Heart left ventricle (tissue), 16 donors: ENCODE measurements around the gene SPI1. TPM values are rescaled to one million over a fixed set of nuclear protein-coding genes. Genes with fewer than 3 reads are reported as not detected.
A peak's percentile ranks its signal among the peaks of the same experiment; 100 is the strongest.

Source experiments
- ATAC-seq, 4 donors: fragments of 200-7000 bp; cut with Tn5 transposase; one replicate each; pipeline ENCODE4 v1.9.1; 2020 to 2022; ENCODE audit warnings: moderate library complexity in 4 of 4, mild to moderate bottlenecking in 3 of 4, moderate number of reproducible peaks in 1 of 4
- DNase-seq, 5 donors: peaks; one replicate each; pipeline ENCODE4 v3.0.0-alpha.2; 2020
- H3K27ac ChIP-seq, 12 donors: fragments of 200-600 bp; sonication (generic) in 4 of 12; one replicate each; pipeline versions ENCODE4 v1.5.0 to v1.8.0; 2016 to 2022; ENCODE audit warnings: mild to moderate bottlenecking in 2 of 12
- H3K27me3 ChIP-seq, 9 donors: fragments of 200-600 bp; sonication (generic) in 2 of 9; one replicate each; pipeline versions ENCODE4 v1.5.1 to v1.8.0; 2016 to 2022; ENCODE audit warnings: mild to moderate bottlenecking in 3 of 9
- H3K36me3 ChIP-seq, 9 donors: fragments of 200-600 bp; sonication (generic) in 2 of 9; one replicate each; pipeline versions ENCODE4 v1.5.0 to v1.8.0; 2018 to 2022; ENCODE audit warnings: mild to moderate bottlenecking in 2 of 9
- H3K4me1 ChIP-seq, 12 donors: fragments of 200-600 bp; sonication (generic) in 4 of 12; one replicate each; pipeline versions ENCODE4 v1.5.0 to v1.8.0; 2016 to 2022; ENCODE audit warnings: mild to moderate bottlenecking in 3 of 12
- H3K4me3 ChIP-seq, 12 donors: fragments of 200-600 bp; sonication (generic) in 4 of 12; one replicate each; pipeline versions ENCODE4 v1.5.0 to v1.8.0; 2017 to 2022; ENCODE audit warnings: mild to moderate bottlenecking in 9 of 12, moderate library complexity in 4 of 12
- H3K9me3 ChIP-seq, 12 donors: fragments of 200-600 bp; sonication (generic) in 4 of 12; one replicate each; pipeline versions ENCODE4 v1.5.0 to v1.8.0; 2016 to 2022; ENCODE audit warnings: mild to moderate bottlenecking in 1 of 12
- CTCF ChIP-seq, 12 donors: fragments of 200-600 bp; sonication (generic) in 4 of 12; IDR thresholded peaks; one replicate each; pipeline versions ENCODE4 v1.5.0 to v1.8.0; 2018 to 2022; ENCODE audit warnings: antibody characterized with exemption in 12 of 12, mild to moderate bottlenecking in 5 of 12
- POLR2A ChIP-seq, 2 donors: fragments of 450-650 bp; IDR thresholded peaks; one replicate each; pipeline ENCODE4 v1.6.1; 2017; ENCODE audit warnings: antibody characterized with exemption in 2 of 2, mild to moderate bottlenecking in 2 of 2, moderate library complexity in 2 of 2
- WGBS, 4 donors: extraction: QIAGEN DNeasy Blood & Tissue Kit in 2 of 4; methylation state at CpG; one replicate each; pipeline versions ENCODE4 v1.1.5 to v1.1.7; 2013 to 2018; 5-methylcytosine and 5-hydroxymethylcytosine counted together
- intact Hi-C, 10 donors: fragments of 100-400 bp; cut with DNase I; formaldehyde crosslinking; loops; one replicate each; pipeline versions ENCODE4 v1.11.1 to v1.14.2; 2022
- polyA plus RNA-seq, 2 donors: library from polyadenylated mRNA; stranded (reverse); fragments of 200-250 nt; gene quantifications; one replicate each; pipeline ENCODE4 v1.2.3, GENCODE V29; 2013
- total RNA-seq, 9 donors: library from RNA; depleted of rRNA in 2 of 9; stranded (reverse); fragments of >200 nt in 2 of 9; fragmentation: NEBNext Ultra II Directional in 3 of 9; extraction: Animal tissue kit (Norgen Biotek cat#: 25700) in 3 of 9; gene quantifications; one replicate each; pipeline versions ENCODE4 v1.1.0 to v1.2.4, GENCODE V29; 2016 to 2023
- donor health status: ischemic (EF 13 %, LVEDD 7.1; RV severe dilation, severe dysfunction).
- donor health status: healthy with polysubstance abuse.
- donor health status: DM: no; HTN: yes; CAD: no.
- donor health status: DM: no; HTN: no; CAD: no.
- donor health status: ischemic (EF 25% LVEDD 6.9; RV normal size, moderate dysfunction).
- donor health status: ischemic (EF 25% LVEDD 5.7; RV mildly dilated, moderate dysfunction).
- donor health status: healthy.
- donor health status: DM: yes; HTN: yes; CAD: no.
- donor health status: ischemic (EF 35%, LVEDD 5.7; RV mildly dilated, moderate dysfunction).
- donor health status: nonischemic (EF 11% LVEDD 7.7; RV severe dilation, severe dysfunction).
- donor health status: DM: yes; HTN: yes; CAD: no.
- donor health status: PGD.
- donor health status: ischemic (EF 29% LVEDD 5.4; RV normal size, mild dysfunction).
- donor health status: nonischemic (EF 23%, LVEDD 6.1; RV moderate dilation, normal function).

The SPI1 gene
- total and polyA plus RNA-seq, 11 donors, result 2.8 to 78.9 (median 8.1) TPM

- 32 to 63% (median 61%) methylated on average over 5 of the region's 5 CpGs for WGBS, 4 donors
- Histone ChIP-seq H3K27ac (peak overlapping the region in 9 of 12 donors; percentile 50 to 83 (median 74)), H3K36me3 (peaks cover 0 to 81% (median 20%) of the 10 kb centered on the region in 9 donors), H3K4me3 (no peak overlapping the region), H3K4me1 (peaks cover 0 to 59% (median 37%) of the 10 kb centered on the region in 12 donors), H3K9me3 (no peaks in the 10 kb centered on the region), H3K27me3 (no peaks in the 10 kb centered on the region)
- intact Hi-C loops, result loop anchor here in 3 of 10 donors (5.0 to 10.0 kb wide), 2 partner anchors 53 to 56 kb away; partner anchors contain the start of gene MADD (in 3 of the 3)
- no peak for TF ChIP-seq CTCF (IDR thresholded peaks at IDR 0.05)
- TF ChIP-seq POLR2A (IDR thresholded peaks at IDR 0.05), result no peak
- ATAC-seq, result peak in 2 of 4 donors; percentile 0 to 1
- no peak for DNase-seq
These were observed 50.4 kb downstream of the SPI1 start for GRCh38 chr11:47327949-47328348.

- Histone ChIP-seq H3K36me3 (peaks cover 0 to 81% (median 20%) of the 10 kb centered on the region in 9 donors), H3K27ac (peak overlapping the region in 6 of 12 donors; percentile 44 to 83 (median 68)), H3K4me1 (peaks cover 0 to 51% (median 34%) of the 10 kb centered on the region in 12 donors), H3K27me3 (no peaks in the 10 kb centered on the region), H3K9me3 (no peaks in the 10 kb centered on the region), H3K4me3 (no peak overlapping the region)
- peak; percentile 3 to 12 (median 7) for ATAC-seq
- 59 to 72% (median 69%) methylated on average over 13 of the region's 13 CpGs for WGBS, 4 donors
- DNase-seq, result peak in 3 of 5 donors; percentile 30 to 52 (median 36)
- intact Hi-C loops, result loop anchor here in 3 of 10 donors (5.0 to 10.0 kb wide), 2 partner anchors 52 to 55 kb away; partner anchors contain the start of gene MADD (in 3 of the 3)
- TF ChIP-seq CTCF (IDR thresholded peaks at IDR 0.05) (no peak), POLR2A (IDR thresholded peaks at IDR 0.05) (no peak)
These were observed 51.3 kb downstream of the SPI1 start for GRCh38 chr11:47327025-47327424.

- Histone ChIP-seq H3K36me3 (peaks cover 0 to 80% (median 20%) of the 10 kb centered on the region in 9 donors), H3K4me1 (peaks cover 0 to 43% (median 28%) of the 10 kb centered on the region in 12 donors), H3K4me3 (no peak overlapping the region), H3K9me3 (no peaks in the 10 kb centered on the region), H3K27me3 (no peaks in the 10 kb centered on the region), H3K27ac (peak overlapping the region in 6 of 12 donors; percentile 2 to 75 (median 51))
- no peak for TF ChIP-seq POLR2A (IDR thresholded peaks at IDR 0.05)
- TF ChIP-seq CTCF (IDR thresholded peaks at IDR 0.05), result no peak
- ATAC-seq, result peak; percentile 1 to 8 (median 4)
- peak in 2 of 5 donors; percentile 11 to 31 for DNase-seq
- intact Hi-C loops, result loop anchor here in 3 of 10 donors (5.0 to 10.0 kb wide), 2 partner anchors 51 to 54 kb away; partner anchors contain the start of gene MADD (in 3 of the 3)
- WGBS, 4 donors, result 74 to 80% (median 76%) methylated on average over 10 to 12 of the region's 12 CpGs
These were observed 52.1 kb downstream of the SPI1 start for GRCh38 chr11:47326198-47326597.

- peaks cover 0 to 78% (median 16%) of the 10 kb centered on the region in 9 donors for H3K36me3 ChIP-seq
- intact Hi-C loops, result loop anchor here in 3 of 10 donors (5.0 to 10.0 kb wide), 2 partner anchors 51 to 53 kb away; partner anchors contain the start of gene MADD (in 3 of the 3)
- no peaks in the 10 kb centered on the region for H3K27me3 ChIP-seq
- H3K4me1 ChIP-seq, result peaks cover 0 to 36% (median 24%) of the 10 kb centered on the region in 12 donors
- ATAC-seq (peak in 3 of 4 donors; percentile 0 to 15 (median 4)), DNase-seq (peak in 4 of 5 donors; percentile 34 to 65 (median 52))
- no peak overlapping the region for H3K4me3 ChIP-seq
- TF ChIP-seq CTCF (IDR thresholded peaks at IDR 0.05), result no peak
- TF ChIP-seq POLR2A (IDR thresholded peaks at IDR 0.05), result no peak
- H3K27ac ChIP-seq, result peak overlapping the region in 6 of 12 donors; percentile 7 to 75 (median 46)
- 61 to 72% (median 68%) methylated on average over 15 of the region's 15 CpGs for WGBS, 4 donors
- no peaks in the 10 kb centered on the region for H3K9me3 ChIP-seq
These were observed 52.9 kb downstream of the SPI1 start for GRCh38 chr11:47325271-47326041.
